H9 (cell line): ENCODE measurements around the gene DLK2. TPM values are rescaled to one million over a fixed set of nuclear protein-coding genes. Genes with fewer than 3 reads are reported as not detected.

Experiments
- DNase-seq: peaks from one replicate; pipeline ENCODE4 v3.0.0-alpha.2; 2017
- H2AFZ ChIP-seq: one replicate; pipeline ENCODE4 v1.6.1; 2013; ENCODE audit warnings: mild to moderate bottlenecking, low read length, control low read depth, moderate library complexity
- H2AK5ac ChIP-seq: 2 replicates; pipeline ENCODE4 v1.6.1; 2013; ENCODE audit warnings: low read length, control low read depth, mixed read lengths; ENCODE audit not compliant: insufficient read length
- H2BK120ac ChIP-seq: one replicate; pipeline ENCODE4 v1.6.1; 2013; ENCODE audit warnings: low read depth, mild to moderate bottlenecking, low read length, control low read depth, inconsistent platforms; ENCODE audit not compliant: poor library complexity, severe bottlenecking
- H2BK12ac ChIP-seq: 2 replicates; pipeline ENCODE4 v1.6.1; 2013; ENCODE audit warnings: low read length, control low read depth, mixed read lengths, low read depth; ENCODE audit not compliant: insufficient read length
- H2BK15ac ChIP-seq: 2 replicates; pipeline ENCODE4 v1.6.1; 2013; ENCODE audit warnings: low read depth, low read length, control low read depth
- H2BK20ac ChIP-seq: one replicate; pipeline ENCODE4 v1.6.1; 2013; ENCODE audit warnings: low read depth, mild to moderate bottlenecking, low read length, control low read depth, inconsistent platforms; ENCODE audit not compliant: poor library complexity, severe bottlenecking
- H2BK5ac ChIP-seq: 2 replicates; pipeline ENCODE4 v1.6.1; 2013; ENCODE audit warnings: low read length, control low read depth, mixed read lengths; ENCODE audit not compliant: insufficient read length
- H3K14ac ChIP-seq: 2 replicates; pipeline ENCODE4 v1.6.1; 2013; ENCODE audit warnings: low read length, control low read depth; ENCODE audit not compliant: insufficient read depth
- H3K18ac ChIP-seq: 2 replicates; pipeline ENCODE4 v1.6.1; 2013; ENCODE audit warnings: low read depth, mild to moderate bottlenecking, mixed read lengths, low read length, control low read depth; ENCODE audit not compliant: insufficient read length
- H3K23ac ChIP-seq: 2 replicates; pipeline ENCODE4 v1.6.1; 2013; ENCODE audit warnings: low read length, control low read depth, mixed read lengths, low read depth; ENCODE audit not compliant: insufficient read length
- H3K23me2 ChIP-seq: 2 replicates; pipeline ENCODE4 v1.6.1; 2013; ENCODE audit warnings: low read depth, mild to moderate bottlenecking, mixed read lengths, low read length, control low read depth; ENCODE audit not compliant: insufficient read length, poor library complexity, severe bottlenecking
- H3K27ac ChIP-seq: 2 replicates; pipeline ENCODE4 v1.5.1; 2013; ENCODE audit warnings: low read length, control low read depth, mixed read lengths, low read depth; ENCODE audit not compliant: insufficient read length
- H3K27me3 ChIP-seq: 2 replicates; pipeline ENCODE4 v1.6.1; 2013; ENCODE audit warnings: low read length, control low read depth, inconsistent platforms; ENCODE audit not compliant: insufficient read depth
- H3K4ac ChIP-seq: 2 replicates; pipeline ENCODE4 v1.6.1; 2013; ENCODE audit warnings: low read depth, mild to moderate bottlenecking, control low read depth, inconsistent platforms, low read length, moderate library complexity
- H3K4me1 ChIP-seq: 2 replicates; pipeline ENCODE4 v1.6.1; 2013; ENCODE audit warnings: low read length, control low read depth, inconsistent platforms; ENCODE audit not compliant: insufficient read depth
- H3K4me2 ChIP-seq: 2 replicates; pipeline ENCODE4 v1.6.1; 2013; ENCODE audit warnings: low read length, control low read depth, mixed read lengths; ENCODE audit not compliant: insufficient read length, insufficient read depth
- H3K56ac ChIP-seq: 2 replicates; pipeline ENCODE4 v1.6.1; 2013; ENCODE audit warnings: low read depth, mild to moderate bottlenecking, mixed read lengths, low read length, control low read depth; ENCODE audit not compliant: insufficient read length
- H3K79me1 ChIP-seq: 2 replicates; pipeline ENCODE4 v1.6.1; 2013; ENCODE audit warnings: low read depth, mild to moderate bottlenecking, moderate library complexity, low read length, control low read depth, inconsistent platforms; ENCODE audit not compliant: insufficient read depth, poor library complexity, severe bottlenecking
- H3K79me2 ChIP-seq: 2 replicates; pipeline ENCODE4 v1.6.1; 2013; ENCODE audit warnings: low read length, control low read depth, inconsistent platforms; ENCODE audit not compliant: insufficient read depth
- H3K9ac ChIP-seq: 2 replicates; pipeline ENCODE4 v1.6.1; 2013; ENCODE audit warnings: low read length, control low read depth, mixed read lengths; ENCODE audit not compliant: insufficient read length; ENCODE audit errors: extremely low read depth
- H3K9me3 ChIP-seq: one replicate; pipeline ENCODE4 v1.6.1; 2013; ENCODE audit warnings: low read depth, low read length, inconsistent platforms; ENCODE audit not compliant: control insufficient read depth
- H3T11ph ChIP-seq: one replicate; pipeline ENCODE4 v1.6.1; 2013; ENCODE audit warnings: mild to moderate bottlenecking, low read length, control low read depth, inconsistent platforms
- H4K20me1 ChIP-seq: one replicate; pipeline ENCODE4 v1.6.1; 2013; ENCODE audit not compliant: control insufficient read depth, insufficient read length, insufficient read depth
- H4K5ac ChIP-seq: 2 replicates; pipeline ENCODE4 v1.6.1; 2013; ENCODE audit warnings: low read depth, mild to moderate bottlenecking, mixed read lengths, low read length, control low read depth; ENCODE audit not compliant: insufficient read length
- H4K8ac ChIP-seq: replicated peaks from 2 replicates; pipeline ENCODE4 v1.6.1; 2013; ENCODE audit warnings: low read length, control low read depth, mixed read lengths, low read depth; ENCODE audit not compliant: insufficient read length
- H4K91ac ChIP-seq: 2 replicates; pipeline ENCODE4 v1.6.1; 2013; ENCODE audit warnings: low read depth, mild to moderate bottlenecking, moderate library complexity, mixed read lengths, low read length, control low read depth; ENCODE audit not compliant: insufficient read length
- H3K27ac Mint-ChIP-seq, 3 experiments: 2 replicates in 2 of 3; 3 replicates in 1 of 3; pipeline ENCODE4 v1.8.0; 2020 to 2021; ENCODE audit warnings: mixed read lengths in 3 of 3, mild to moderate bottlenecking in 1 of 3, moderate library complexity in 1 of 3
- H3K27me3 Mint-ChIP-seq: 2 replicates; pipeline ENCODE4 v1.8.0; 2021; ENCODE audit warnings: low read depth, mild to moderate bottlenecking, moderate library complexity, mixed read lengths
- H3K36me3 Mint-ChIP-seq, 3 experiments: 2 replicates in 2 of 3; 3 replicates in 1 of 3; pipeline ENCODE4 v1.8.0; 2020 to 2021; ENCODE audit warnings: low read depth in 3 of 3, mixed read lengths in 3 of 3; ENCODE audit not compliant: insufficient read depth in 1 of 3
- H3K4me1 Mint-ChIP-seq, 2 experiments: 2 replicates each; pipeline ENCODE4 v1.8.0; 2020; ENCODE audit warnings: mixed read lengths in 2 of 2
- H3K4me3 Mint-ChIP-seq, 2 experiments: 2 replicates in 1 of 2; 3 replicates in 1 of 2; pipeline ENCODE4 v1.8.0; 2020 to 2021; ENCODE audit warnings: mild to moderate bottlenecking in 2 of 2, mixed read lengths in 2 of 2, moderate library complexity in 1 of 2
- H3K9me3 Mint-ChIP-seq, 2 experiments: 2 replicates in 1 of 2; 3 replicates in 1 of 2; pipeline ENCODE4 v1.8.0; 2020; ENCODE audit warnings: mild to moderate bottlenecking in 2 of 2, mixed read lengths in 2 of 2, moderate library complexity in 1 of 2
- WGBS: extraction: QIAGEN DNeasy Blood & Tissue Kit; methylation state at CpG from one replicate; pipeline ENCODE4 v1.1.7; 2013; ENCODE audit warnings: missing lambda C conversion rate, low lambda C conversion rate, mixed read lengths; ENCODE audit not compliant: insufficient read length; ENCODE audit errors: extremely low coverage; 5-methylcytosine and 5-hydroxymethylcytosine counted together
- total RNA-seq: library from RNA; stranded (reverse); gene quantifications from 2 replicates; pipeline ENCODE4 v1.2.1, GENCODE V29; 2021
- TF ChIP-seq, protein P1 (sequence below): fragments of 200-600 bp; sonication (generic); conservative IDR thresholded peaks from 3 replicates; pipeline ENCODE4 v1.8.0; 2021; ENCODE audit warnings: antibody characterized with exemption, mild to moderate bottlenecking

The DLK2 gene
- total RNA-seq, 1 experiment from 2014 or later = 0.96 TPM

DNA sequence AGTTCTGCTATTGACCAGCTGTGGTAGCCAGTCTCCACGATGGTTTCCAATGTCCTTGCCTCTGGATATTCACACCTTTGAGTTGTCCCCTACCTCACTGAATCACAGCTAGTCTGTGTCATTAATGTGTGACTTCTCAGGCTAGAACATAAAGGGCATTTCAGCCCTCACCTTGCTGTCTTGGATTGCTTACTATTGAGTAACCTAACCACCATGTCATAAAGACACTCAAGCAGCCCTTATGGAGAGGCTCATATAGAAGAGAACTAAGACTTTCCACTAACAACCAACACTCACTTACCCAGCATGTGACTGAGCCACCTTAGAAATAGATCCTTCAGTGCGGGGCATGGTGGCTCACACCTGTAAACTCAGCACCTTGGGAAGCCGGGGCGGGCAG lies 47.1 kb downstream of the DLK2 start:
- Mint-ChIP-seq H3K27me3 (peaks cover 13% of the 10 kb centered on the region), H3K27ac (no peak overlapping the region), H3K4me1 (no peaks in the 10 kb centered on the region), H3K4me3 (no peak overlapping the region), H3K9me3 (peaks cover 0 to 2% of the 10 kb centered on the region in 2 experiments; a peak in 1 of 5 replicates), H3K36me3 (no peaks in the 10 kb centered on the region)
- H3T11ph ChIP-seq = no peak overlapping the region
- no CpG with 5 or more reads among the region's 4 CpGs for WGBS
- no peak overlapping the region for H2BK12ac ChIP-seq
- H4K91ac ChIP-seq = no peak overlapping the region
- no peaks in the 10 kb centered on the region for H4K20me1 ChIP-seq
- no peak overlapping the region for H3K23ac ChIP-seq
- no peak overlapping the region for H3K14ac ChIP-seq
- no peak overlapping the region for H4K5ac ChIP-seq
- H3K18ac ChIP-seq = no peak overlapping the region
- H4K8ac ChIP-seq = no peak overlapping the region
- H2BK20ac ChIP-seq = no peak overlapping the region
- no peak overlapping the region for H3K27ac ChIP-seq
- no peaks in the 10 kb centered on the region for H3K23me2 ChIP-seq
- TF ChIP-seq, protein P1, sequence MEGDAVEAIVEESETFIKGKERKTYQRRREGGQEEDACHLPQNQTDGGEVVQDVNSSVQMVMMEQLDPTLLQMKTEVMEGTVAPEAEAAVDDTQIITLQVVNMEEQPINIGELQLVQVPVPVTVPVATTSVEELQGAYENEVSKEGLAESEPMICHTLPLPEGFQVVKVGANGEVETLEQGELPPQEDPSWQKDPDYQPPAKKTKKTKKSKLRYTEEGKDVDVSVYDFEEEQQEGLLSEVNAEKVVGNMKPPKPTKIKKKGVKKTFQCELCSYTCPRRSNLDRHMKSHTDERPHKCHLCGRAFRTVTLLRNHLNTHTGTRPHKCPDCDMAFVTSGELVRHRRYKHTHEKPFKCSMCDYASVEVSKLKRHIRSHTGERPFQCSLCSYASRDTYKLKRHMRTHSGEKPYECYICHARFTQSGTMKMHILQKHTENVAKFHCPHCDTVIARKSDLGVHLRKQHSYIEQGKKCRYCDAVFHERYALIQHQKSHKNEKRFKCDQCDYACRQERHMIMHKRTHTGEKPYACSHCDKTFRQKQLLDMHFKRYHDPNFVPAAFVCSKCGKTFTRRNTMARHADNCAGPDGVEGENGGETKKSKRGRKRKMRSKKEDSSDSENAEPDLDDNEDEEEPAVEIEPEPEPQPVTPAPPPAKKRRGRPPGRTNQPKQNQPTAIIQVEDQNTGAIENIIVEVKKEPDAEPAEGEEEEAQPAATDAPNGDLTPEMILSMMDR = no peak
- H2AK5ac ChIP-seq = no peak overlapping the region
- H2BK5ac ChIP-seq = no peak overlapping the region
- no peak for DNase-seq
- H3K9me3 ChIP-seq = no peaks in the 10 kb centered on the region
- no peak overlapping the region; the same call in 1 of the 2 replicates for H2BK15ac ChIP-seq
- no peaks in the 10 kb centered on the region for H3K27me3 ChIP-seq
- H3K79me1 ChIP-seq = no peaks in the 10 kb centered on the region
- no peaks in the 10 kb centered on the region for H3K79me2 ChIP-seq
- no peak overlapping the region for H3K4me2 ChIP-seq
- H3K9ac ChIP-seq = no peak overlapping the region
- no peaks in the 10 kb centered on the region for H3K4me1 ChIP-seq
- H3K56ac ChIP-seq = no peak overlapping the region
- no peak overlapping the region for H3K4ac ChIP-seq
- H2BK120ac ChIP-seq = no peak overlapping the region
- no peak overlapping the region for H2AFZ ChIP-seq
